ENCODE data around the gene SERTAD4. TPM values are rescaled to one million over a fixed set of nuclear protein-coding genes. Genes with fewer than 3 reads are reported as not detected.
A peak's percentile ranks its signal among the peaks of the same experiment; 100 is the strongest.

SERTAD4 gene
- total and polyA plus RNA-seq, 2 of the 8 experiments (the other 6 are each of a cell fraction or from before 2014, with no cell fraction given): 0.54 to 3.2 TPM

DNA sequence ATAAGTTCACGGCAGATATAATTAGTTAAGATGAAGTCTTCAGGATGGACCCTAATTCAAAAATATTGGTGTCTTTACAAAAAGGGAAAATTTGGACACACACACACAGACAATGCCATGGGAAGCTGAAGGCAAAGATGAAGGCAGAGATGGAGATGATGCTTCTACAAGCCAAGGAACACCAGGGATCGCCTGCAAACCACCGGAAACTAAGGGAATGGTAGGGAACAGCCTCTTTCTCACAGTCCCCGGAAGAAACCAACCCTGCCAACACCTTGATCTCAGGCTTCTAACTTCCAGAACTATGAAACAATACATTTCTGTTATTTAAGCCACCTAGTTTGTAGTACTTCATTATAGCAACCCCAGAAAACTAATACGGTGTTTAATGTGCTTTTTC lies 15.1 kb upstream of the SERTAD4 start:
- Histone ChIP-seq H3K14ac (ENCODE audit: insufficient read length) (no peak overlapping the region), H2BK20ac (ENCODE audit: low read length) (no peak overlapping the region), H3K36me3 (ENCODE audit: control insufficient read depth in 2 of 4, insufficient read depth in 4 of 4, low read length in 3 of 4) (no peaks in the 10 kb centered on the region), H3K9me3 (ENCODE audit: insufficient read depth in 2 of 2, low read depth in 1 of 2, low read length in 1 of 2) (no peaks in the 10 kb centered on the region), H3K4ac (replicated peaks; ENCODE audit: insufficient read length, low read depth, low read length) (no peak overlapping the region), H4K91ac (replicated peaks; ENCODE audit: insufficient read length, low read length) (peak overlapping the region; percentile 25), H3K56ac (replicated peaks; ENCODE audit: insufficient read length, low read depth, low read length) (no peak overlapping the region), H4K20me1 (replicated peaks in 1 of 2; ENCODE audit: control insufficient read depth in 1 of 2, insufficient read depth in 2 of 2, low read length in 2 of 2) (no peaks in the 10 kb centered on the region), H2AFZ (ENCODE audit: low read length) (no peak overlapping the region), H3K23ac (ENCODE audit: insufficient read length) (no peak overlapping the region), H4K8ac (ENCODE audit: extremely low read depth, insufficient read depth, low read length) (no peak overlapping the region), H3K79me1 (ENCODE audit: low read depth, low read length) (no peaks in the 10 kb centered on the region), H2BK15ac (ENCODE audit: low read length) (no peak overlapping the region), H3K23me2 (ENCODE audit: low read depth, low read length) (no peaks in the 10 kb centered on the region), H2BK5ac (ENCODE audit: low read depth, low read length) (no peak overlapping the region), H3K4me2 (ENCODE audit: insufficient read depth in 1 of 2, low read depth in 2 of 2, low read length in 2 of 2) (no peak overlapping the region), H4K5ac (ENCODE audit: insufficient read length, low read depth, low read length) (no peak overlapping the region), H3K4me3 (ENCODE audit: extremely low read depth in 1 of 4, insufficient read depth in 2 of 4, low read depth in 3 of 4, low read length in 4 of 4) (no peak overlapping the region), H3K18ac (ENCODE audit: extremely low read depth, low read length) (no peak overlapping the region), H2BK120ac (replicated peaks; ENCODE audit: low read depth, low read length) (no peak overlapping the region), H3K27me3 (replicated peaks in 1 of 4; ENCODE audit: control insufficient read depth in 3 of 4, extremely low read depth in 1 of 4, insufficient read depth in 3 of 4, low read length in 3 of 4) (no peaks in the 10 kb centered on the region; a peak in 1 of 7 replicates), H3K4me1 (replicated peaks in 1 of 4; ENCODE audit: control insufficient read depth in 3 of 4, insufficient read depth in 4 of 4, low read length in 3 of 4) (peaks cover 0 to 3% (median under 1%) of the 10 kb centered on the region in 4 experiments; a peak in 1 of 7 replicates), H3K27ac (ENCODE audit: low read depth, low read length) (no peak overlapping the region), H2AK5ac (ENCODE audit: low read depth, low read length) (no peak overlapping the region), H2BK12ac (ENCODE audit: low read depth, low read length) (no peak overlapping the region), H3K9ac (replicated peaks in 1 of 4; ENCODE audit: extremely low read depth in 1 of 4, low read depth in 3 of 4, low read length in 3 of 4) (no peak overlapping the region), H3K79me2 (ENCODE audit: control insufficient read depth in 1 of 2, insufficient read depth in 2 of 2, low read length in 2 of 2) (no peaks in the 10 kb centered on the region)
- 91% methylated on average over 5 of the region's 5 CpGs; no CpG with 5 or more reads in 1 of the 2 experiments for WGBS, 2 experiments (ENCODE audit: extremely low coverage in 1 of 2, insufficient coverage in 1 of 2, insufficient read length in 1 of 2, insufficient replicate concordance in 2 of 2, low coverage in 1 of 2, low lambda C conversion rate in 2 of 2, missing lambda C conversion rate in 1 of 2)
- ChIA-PET CTCF (ENCODE audit: partially characterized antibody) (no interaction called here), POLR2A (ENCODE audit: partially characterized antibody) (no interaction called here)
- FAIRE-seq (no peak), DNase-seq (ENCODE audit: low read depth in 1 of 2, low spot score in 2 of 2) (no peak)
- no peak for TF ChIP-seq SP2 (IDR thresholded peaks at IDR 0.05; ENCODE audit: low read length)
- no peak for TF ChIP-seq CHD1 (IDR thresholded peaks at IDR 0.05; ENCODE audit: low read depth, low read length)
- no peak for TF ChIP-seq ZNF274 (IDR thresholded peaks at IDR 0.05; ENCODE audit: borderline replicate concordance, extremely low read depth, low read length)
- TF ChIP-seq RBBP5 (IDR thresholded peaks at IDR 0.05; ENCODE audit: borderline replicate concordance, low read depth, low read length): no peak
- no peak for TF ChIP-seq RXRA (IDR thresholded peaks at IDR 0.05; ENCODE audit: insufficient read depth, low read depth, low read length)
- TF ChIP-seq RNF2 (IDR thresholded peaks at IDR 0.05; ENCODE audit: borderline replicate concordance, low read depth, low read length, missing control alignments, poor library complexity, severe bottlenecking): no peak
- no peak for TF ChIP-seq ASH2L (IDR thresholded peaks at IDR 0.05; ENCODE audit: low read length)
- TF ChIP-seq CTBP2 (IDR thresholded peaks at IDR 0.05; ENCODE audit: borderline replicate concordance, insufficient read depth, insufficient read length, low read length): no peak
- TF ChIP-seq TBP (IDR thresholded peaks at IDR 0.05; ENCODE audit: low read depth, low read length): no peak
- TF ChIP-seq, protein P1, sequence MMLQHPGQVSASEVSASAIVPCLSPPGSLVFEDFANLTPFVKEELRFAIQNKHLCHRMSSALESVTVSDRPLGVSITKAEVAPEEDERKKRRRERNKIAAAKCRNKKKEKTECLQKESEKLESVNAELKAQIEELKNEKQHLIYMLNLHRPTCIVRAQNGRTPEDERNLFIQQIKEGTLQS (IDR thresholded peaks at IDR 0.05; ENCODE audit: insufficient read depth, low read depth, low read length): no peak
- no peak for TF ChIP-seq KDM1A (IDR thresholded peaks at IDR 0.05; ENCODE audit: borderline replicate concordance, low read length)
- no peak for TF ChIP-seq TAF1 (IDR thresholded peaks at IDR 0.05; ENCODE audit: low read depth, low read length)
- TF ChIP-seq CHD2 (IDR thresholded peaks at IDR 0.05; ENCODE audit: low read length): no peak
- no peak for TF ChIP-seq POLR2AphosphoS5 (IDR thresholded peaks at IDR 0.05; ENCODE audit: low read depth, low read length)
- TF ChIP-seq CBX8 (IDR thresholded peaks at IDR 0.05; ENCODE audit: borderline replicate concordance, low read depth, low read length): no peak

Measured in H1 (cell line).